ENCODE results near the gene ADCY5.

The ADCY5 gene

DNA sequence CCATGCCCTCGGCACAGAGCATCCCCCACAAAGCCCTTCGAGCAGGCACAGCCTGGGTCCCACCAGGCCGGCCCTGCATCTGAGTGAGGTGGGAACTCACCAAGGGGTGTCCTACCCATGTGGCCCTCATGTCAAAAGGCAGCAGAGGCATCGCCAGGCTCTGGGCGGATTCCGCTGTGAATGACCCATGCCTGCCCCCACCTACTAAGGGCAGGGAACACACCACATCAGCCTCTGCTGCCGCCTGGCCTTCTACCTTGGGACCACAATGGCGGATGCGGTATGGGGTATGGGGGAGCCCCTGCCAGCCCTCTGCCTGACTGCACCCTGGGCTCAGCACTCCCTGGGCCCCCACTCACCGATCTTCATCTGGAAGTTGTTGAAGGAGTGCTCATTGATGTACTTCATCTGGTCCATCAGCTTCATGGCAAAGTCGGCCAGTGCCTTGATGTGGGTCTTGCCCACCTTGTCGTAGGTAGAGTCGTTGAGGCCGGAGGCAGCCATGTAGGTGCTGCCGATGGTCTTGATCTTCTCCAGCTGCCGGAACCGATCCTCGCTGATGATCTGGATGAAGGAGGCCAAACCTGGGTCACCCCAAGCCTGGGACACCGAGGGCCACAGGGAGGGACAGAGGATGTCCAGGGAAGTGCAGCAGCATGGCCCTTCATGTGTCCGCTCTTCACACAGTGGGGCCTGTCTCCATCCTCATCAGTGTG lies 159.3 kb downstream of the ADCY5 start:
- CTCF ChIA-PET = interaction anchor here (1.0 to 1.7 kb wide), 3 partner anchors 8 to 40 kb away, joined by 4 to 9 read pairs (median 5); no protein-coding TSS in a partner anchor
- TF ChIP-seq, protein P1, sequence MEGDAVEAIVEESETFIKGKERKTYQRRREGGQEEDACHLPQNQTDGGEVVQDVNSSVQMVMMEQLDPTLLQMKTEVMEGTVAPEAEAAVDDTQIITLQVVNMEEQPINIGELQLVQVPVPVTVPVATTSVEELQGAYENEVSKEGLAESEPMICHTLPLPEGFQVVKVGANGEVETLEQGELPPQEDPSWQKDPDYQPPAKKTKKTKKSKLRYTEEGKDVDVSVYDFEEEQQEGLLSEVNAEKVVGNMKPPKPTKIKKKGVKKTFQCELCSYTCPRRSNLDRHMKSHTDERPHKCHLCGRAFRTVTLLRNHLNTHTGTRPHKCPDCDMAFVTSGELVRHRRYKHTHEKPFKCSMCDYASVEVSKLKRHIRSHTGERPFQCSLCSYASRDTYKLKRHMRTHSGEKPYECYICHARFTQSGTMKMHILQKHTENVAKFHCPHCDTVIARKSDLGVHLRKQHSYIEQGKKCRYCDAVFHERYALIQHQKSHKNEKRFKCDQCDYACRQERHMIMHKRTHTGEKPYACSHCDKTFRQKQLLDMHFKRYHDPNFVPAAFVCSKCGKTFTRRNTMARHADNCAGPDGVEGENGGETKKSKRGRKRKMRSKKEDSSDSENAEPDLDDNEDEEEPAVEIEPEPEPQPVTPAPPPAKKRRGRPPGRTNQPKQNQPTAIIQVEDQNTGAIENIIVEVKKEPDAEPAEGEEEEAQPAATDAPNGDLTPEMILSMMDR (IDR thresholded peaks at IDR 0.05; ENCODE audit: insufficient read depth, low read length, missing control alignments) = no peak
- no peak overlapping the region for H3K4me3 ChIP-seq (ENCODE audit: low read depth, low read length)
- DNase-seq (ENCODE audit: low read depth, low spot score) = no peak
- POLR2A ChIA-PET = no interaction called here

DNA sequence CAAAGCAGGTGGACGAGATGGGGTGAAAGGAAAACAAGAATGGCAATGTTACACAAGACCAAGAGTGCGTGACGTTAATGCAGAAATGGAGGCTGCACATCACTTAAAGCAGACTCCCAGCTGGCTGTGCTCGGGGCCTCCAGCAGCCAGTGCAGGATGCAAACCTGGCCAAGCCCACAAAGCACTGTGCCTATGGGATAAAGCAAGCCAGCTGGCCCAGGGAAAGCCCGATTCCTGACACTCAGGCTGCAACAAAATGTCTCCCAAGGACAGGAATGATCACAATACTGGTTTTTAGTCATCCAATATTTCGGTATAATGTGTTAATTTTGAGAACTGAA lies 161.0 kb downstream of the ADCY5 start:
- no peak overlapping the region for H3K4me3 ChIP-seq (ENCODE audit: low read depth, low read length)
- no peak for DNase-seq (ENCODE audit: low read depth, low spot score)
- TF ChIP-seq, protein P1 (IDR thresholded peaks at IDR 0.05; ENCODE audit: insufficient read depth, low read length, missing control alignments) = no peak
- POLR2A ChIA-PET = no interaction called here
- CTCF ChIA-PET = interaction anchor here (1.2 to 1.7 kb wide), 3 partner anchors 9 to 17 kb away, joined by 3 to 7 read pairs (median 4); no protein-coding TSS in a partner anchor

DNA sequence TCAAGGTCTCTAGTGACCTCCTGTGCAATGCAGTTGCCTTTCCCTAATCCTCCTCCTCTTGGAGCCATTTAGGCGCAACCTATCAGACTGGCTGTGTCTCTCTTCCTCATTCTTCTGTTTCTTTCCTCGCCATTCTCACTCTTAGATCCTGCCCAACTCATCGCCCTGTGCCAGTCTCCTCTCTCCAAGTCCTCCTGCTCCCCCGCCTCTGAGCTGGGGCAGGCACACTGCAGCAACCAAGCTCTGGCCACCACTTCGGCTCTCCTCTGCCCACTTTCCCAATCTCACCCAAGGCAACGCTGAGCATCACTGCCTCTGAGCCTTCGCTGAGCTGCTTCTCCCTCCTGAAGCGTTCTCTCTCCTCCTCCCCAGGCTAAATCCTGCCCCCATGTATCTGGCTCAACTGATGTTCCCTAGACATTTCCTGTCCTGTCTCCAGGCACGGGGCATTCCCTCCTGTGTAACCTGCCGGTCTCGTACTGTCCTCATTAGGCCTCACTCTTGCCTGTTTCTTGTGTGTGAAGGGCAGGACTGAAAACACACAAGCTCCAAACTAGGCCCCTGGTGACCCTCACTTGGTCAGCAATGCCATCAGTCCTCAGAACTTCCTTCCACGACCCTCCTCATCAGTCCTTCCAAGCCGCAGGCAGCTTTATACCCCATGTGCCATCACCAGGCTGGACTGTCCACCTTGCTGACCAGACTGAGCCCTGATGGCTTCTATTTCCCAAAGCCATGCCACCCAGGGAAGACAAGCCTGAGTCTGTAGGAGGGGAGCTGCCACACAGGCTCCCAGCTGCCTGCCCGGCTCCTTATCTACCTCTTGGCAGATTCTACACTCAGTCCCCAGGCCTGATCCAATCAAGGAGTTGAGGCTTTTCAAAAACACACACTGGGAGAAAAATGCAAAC lies 161.6 kb downstream of the ADCY5 start:
- no peak overlapping the region for H3K4me3 ChIP-seq (ENCODE audit: low read depth, low read length)
- TF ChIP-seq, protein P1 (IDR thresholded peaks at IDR 0.05; ENCODE audit: insufficient read depth, low read length, missing control alignments) = no peak
- DNase-seq (ENCODE audit: low read depth, low spot score) = no peak
- ChIA-PET CTCF (interaction anchor here (1.2 to 1.7 kb wide), 3 partner anchors 10 to 18 kb away, joined by 3 to 7 read pairs (median 4); no protein-coding TSS in a partner anchor), POLR2A (no interaction called here)

DNA sequence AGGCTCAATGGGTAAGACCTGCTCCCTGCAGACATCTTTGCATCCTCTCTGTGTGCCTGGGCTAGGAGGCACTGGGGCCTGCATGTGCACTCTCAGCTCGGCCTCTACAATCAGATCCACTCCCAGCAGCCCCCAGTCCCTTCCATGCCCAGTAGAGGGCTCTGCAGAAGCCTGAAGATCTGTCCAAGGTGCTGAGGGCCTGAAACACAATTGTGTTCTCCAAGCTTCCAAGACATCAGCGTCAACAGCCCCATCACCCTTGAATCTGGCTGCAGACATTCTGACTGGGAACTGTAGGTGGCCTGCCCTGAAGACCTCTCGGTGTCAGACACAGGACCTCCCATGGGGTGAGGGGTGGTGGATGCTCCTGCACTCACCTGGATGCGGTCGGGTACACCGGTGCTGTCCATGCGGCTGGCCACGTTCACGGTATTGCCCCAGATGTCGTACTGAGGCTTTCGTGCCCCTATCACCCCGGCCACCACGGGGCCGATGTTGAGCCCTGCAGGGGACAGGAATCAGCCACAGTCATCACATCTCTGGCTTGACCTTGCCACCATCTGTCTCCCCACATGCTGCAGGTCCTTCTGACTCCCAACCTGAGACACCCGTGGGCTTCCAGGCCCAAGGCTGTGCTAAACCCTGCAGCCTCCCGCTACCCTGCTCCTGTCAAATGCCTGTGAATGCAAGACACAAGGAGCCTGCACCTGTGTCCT lies 162.4 kb downstream of the ADCY5 start:
- POLR2A ChIA-PET = no interaction called here
- DNase-seq (ENCODE audit: low read depth, low spot score) = no peak

DNA sequence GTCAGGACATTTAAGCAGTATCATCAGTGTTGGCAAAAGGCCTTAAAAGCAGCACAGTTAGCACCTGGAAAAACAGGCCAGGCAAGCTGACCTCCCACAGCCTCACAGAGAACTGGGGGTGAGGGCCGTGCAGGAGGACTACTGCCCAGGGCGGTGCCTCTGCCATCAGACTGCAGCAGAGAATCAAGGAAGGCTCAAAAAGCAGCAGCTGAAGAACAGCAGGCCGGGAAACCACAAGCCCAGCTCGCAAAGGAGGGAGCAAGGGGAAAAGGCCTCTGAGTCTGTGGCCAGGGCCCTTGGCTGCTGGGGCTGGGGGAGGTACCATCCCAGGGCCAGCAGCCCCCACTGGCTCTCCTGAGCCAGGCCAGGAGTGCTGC lies 163.0 kb downstream of the ADCY5 start:
- no peak overlapping the region for H3K4me3 ChIP-seq (ENCODE audit: low read depth, low read length)
- DNase-seq (ENCODE audit: low read depth, low spot score) = no peak
- TF ChIP-seq, protein P1 (IDR thresholded peaks at IDR 0.05; ENCODE audit: insufficient read depth, low read length, missing control alignments) = no peak
- POLR2A ChIA-PET = no interaction called here
- CTCF ChIA-PET = interaction anchor here (0.7 to 3.4 kb wide), 10 partner anchors 9 to 274 kb away, joined by 3 to 24 read pairs (median 4); no protein-coding TSS in a partner anchor

More for the DNA sequence above, 162.4 kb downstream of the ADCY5 start:
- no peak overlapping the region for H3K4me3 ChIP-seq (ENCODE audit: low read depth, low read length)
- TF ChIP-seq, protein P1 (IDR thresholded peaks at IDR 0.05; ENCODE audit: insufficient read depth, low read length, missing control alignments) = peak; percentile 96
- CTCF ChIA-PET = interaction anchor here (0.7 to 3.4 kb wide), 11 partner anchors 9 to 274 kb away, joined by 3 to 24 read pairs (median 4); no protein-coding TSS in a partner anchor

Data from AG04449 (cell line).